H9 (cell line): Measurements from ENCODE around the gene IQSEC1. TPM values are rescaled to one million over a fixed set of nuclear protein-coding genes. Genes with fewer than 3 reads are reported as not detected.

Experiments used
- DNase-seq: peaks from one replicate; pipeline ENCODE4 v3.0.0-alpha.2; 2017
- H2AFZ ChIP-seq: one replicate; pipeline ENCODE4 v1.6.1; 2013; ENCODE audit warnings: mild to moderate bottlenecking, low read length, control low read depth, moderate library complexity
- H2AK5ac ChIP-seq: 2 replicates; pipeline ENCODE4 v1.6.1; 2013; ENCODE audit warnings: low read length, control low read depth, mixed read lengths; ENCODE audit not compliant: insufficient read length
- H2BK120ac ChIP-seq: one replicate; pipeline ENCODE4 v1.6.1; 2013; ENCODE audit warnings: low read depth, mild to moderate bottlenecking, low read length, control low read depth, inconsistent platforms; ENCODE audit not compliant: poor library complexity, severe bottlenecking
- H2BK12ac ChIP-seq: 2 replicates; pipeline ENCODE4 v1.6.1; 2013; ENCODE audit warnings: low read length, control low read depth, mixed read lengths, low read depth; ENCODE audit not compliant: insufficient read length
- H2BK15ac ChIP-seq: 2 replicates; pipeline ENCODE4 v1.6.1; 2013; ENCODE audit warnings: low read depth, low read length, control low read depth
- H2BK20ac ChIP-seq: one replicate; pipeline ENCODE4 v1.6.1; 2013; ENCODE audit warnings: low read depth, mild to moderate bottlenecking, low read length, control low read depth, inconsistent platforms; ENCODE audit not compliant: poor library complexity, severe bottlenecking
- H2BK5ac ChIP-seq: 2 replicates; pipeline ENCODE4 v1.6.1; 2013; ENCODE audit warnings: low read length, control low read depth, mixed read lengths; ENCODE audit not compliant: insufficient read length
- H3K14ac ChIP-seq: 2 replicates; pipeline ENCODE4 v1.6.1; 2013; ENCODE audit warnings: low read length, control low read depth; ENCODE audit not compliant: insufficient read depth
- H3K18ac ChIP-seq: 2 replicates; pipeline ENCODE4 v1.6.1; 2013; ENCODE audit warnings: low read depth, mild to moderate bottlenecking, mixed read lengths, low read length, control low read depth; ENCODE audit not compliant: insufficient read length
- H3K23ac ChIP-seq: 2 replicates; pipeline ENCODE4 v1.6.1; 2013; ENCODE audit warnings: low read length, control low read depth, mixed read lengths, low read depth; ENCODE audit not compliant: insufficient read length
- H3K23me2 ChIP-seq: 2 replicates; pipeline ENCODE4 v1.6.1; 2013; ENCODE audit warnings: low read depth, mild to moderate bottlenecking, mixed read lengths, low read length, control low read depth; ENCODE audit not compliant: insufficient read length, poor library complexity, severe bottlenecking
- H3K27ac ChIP-seq: 2 replicates; pipeline ENCODE4 v1.5.1; 2013; ENCODE audit warnings: low read length, control low read depth, mixed read lengths, low read depth; ENCODE audit not compliant: insufficient read length
- H3K27me3 ChIP-seq: 2 replicates; pipeline ENCODE4 v1.6.1; 2013; ENCODE audit warnings: low read length, control low read depth, inconsistent platforms; ENCODE audit not compliant: insufficient read depth
- H3K4ac ChIP-seq: 2 replicates; pipeline ENCODE4 v1.6.1; 2013; ENCODE audit warnings: low read depth, mild to moderate bottlenecking, control low read depth, inconsistent platforms, low read length, moderate library complexity
- H3K4me1 ChIP-seq: 2 replicates; pipeline ENCODE4 v1.6.1; 2013; ENCODE audit warnings: low read length, control low read depth, inconsistent platforms; ENCODE audit not compliant: insufficient read depth
- H3K4me2 ChIP-seq: 2 replicates; pipeline ENCODE4 v1.6.1; 2013; ENCODE audit warnings: low read length, control low read depth, mixed read lengths; ENCODE audit not compliant: insufficient read length, insufficient read depth
- H3K56ac ChIP-seq: 2 replicates; pipeline ENCODE4 v1.6.1; 2013; ENCODE audit warnings: low read depth, mild to moderate bottlenecking, mixed read lengths, low read length, control low read depth; ENCODE audit not compliant: insufficient read length
- H3K79me1 ChIP-seq: 2 replicates; pipeline ENCODE4 v1.6.1; 2013; ENCODE audit warnings: low read depth, mild to moderate bottlenecking, moderate library complexity, low read length, control low read depth, inconsistent platforms; ENCODE audit not compliant: insufficient read depth, poor library complexity, severe bottlenecking
- H3K79me2 ChIP-seq: 2 replicates; pipeline ENCODE4 v1.6.1; 2013; ENCODE audit warnings: low read length, control low read depth, inconsistent platforms; ENCODE audit not compliant: insufficient read depth
- H3K9ac ChIP-seq: 2 replicates; pipeline ENCODE4 v1.6.1; 2013; ENCODE audit warnings: low read length, control low read depth, mixed read lengths; ENCODE audit not compliant: insufficient read length; ENCODE audit errors: extremely low read depth
- H3K9me3 ChIP-seq: one replicate; pipeline ENCODE4 v1.6.1; 2013; ENCODE audit warnings: low read depth, low read length, inconsistent platforms; ENCODE audit not compliant: control insufficient read depth
- H3T11ph ChIP-seq: one replicate; pipeline ENCODE4 v1.6.1; 2013; ENCODE audit warnings: mild to moderate bottlenecking, low read length, control low read depth, inconsistent platforms
- H4K20me1 ChIP-seq: one replicate; pipeline ENCODE4 v1.6.1; 2013; ENCODE audit not compliant: control insufficient read depth, insufficient read length, insufficient read depth
- H4K5ac ChIP-seq: 2 replicates; pipeline ENCODE4 v1.6.1; 2013; ENCODE audit warnings: low read depth, mild to moderate bottlenecking, mixed read lengths, low read length, control low read depth; ENCODE audit not compliant: insufficient read length
- H4K8ac ChIP-seq: replicated peaks from 2 replicates; pipeline ENCODE4 v1.6.1; 2013; ENCODE audit warnings: low read length, control low read depth, mixed read lengths, low read depth; ENCODE audit not compliant: insufficient read length
- H4K91ac ChIP-seq: 2 replicates; pipeline ENCODE4 v1.6.1; 2013; ENCODE audit warnings: low read depth, mild to moderate bottlenecking, moderate library complexity, mixed read lengths, low read length, control low read depth; ENCODE audit not compliant: insufficient read length
- H3K27ac Mint-ChIP-seq, 3 experiments: 2 replicates in 2 of 3; 3 replicates in 1 of 3; pipeline ENCODE4 v1.8.0; 2020 to 2021; ENCODE audit warnings: mixed read lengths in 3 of 3, mild to moderate bottlenecking in 1 of 3, moderate library complexity in 1 of 3
- H3K27me3 Mint-ChIP-seq: 2 replicates; pipeline ENCODE4 v1.8.0; 2021; ENCODE audit warnings: low read depth, mild to moderate bottlenecking, moderate library complexity, mixed read lengths
- H3K36me3 Mint-ChIP-seq, 3 experiments: 2 replicates in 2 of 3; 3 replicates in 1 of 3; pipeline ENCODE4 v1.8.0; 2020 to 2021; ENCODE audit warnings: low read depth in 3 of 3, mixed read lengths in 3 of 3; ENCODE audit not compliant: insufficient read depth in 1 of 3
- H3K4me1 Mint-ChIP-seq, 2 experiments: 2 replicates each; pipeline ENCODE4 v1.8.0; 2020; ENCODE audit warnings: mixed read lengths in 2 of 2
- H3K4me3 Mint-ChIP-seq, 2 experiments: 2 replicates in 1 of 2; 3 replicates in 1 of 2; pipeline ENCODE4 v1.8.0; 2020 to 2021; ENCODE audit warnings: mild to moderate bottlenecking in 2 of 2, mixed read lengths in 2 of 2, moderate library complexity in 1 of 2
- H3K9me3 Mint-ChIP-seq, 2 experiments: 2 replicates in 1 of 2; 3 replicates in 1 of 2; pipeline ENCODE4 v1.8.0; 2020; ENCODE audit warnings: mild to moderate bottlenecking in 2 of 2, mixed read lengths in 2 of 2, moderate library complexity in 1 of 2
- CTCF ChIP-seq: fragments of 200-600 bp; sonication (generic); conservative IDR thresholded peaks from 3 replicates; pipeline ENCODE4 v1.8.0; 2021; ENCODE audit warnings: antibody characterized with exemption, mild to moderate bottlenecking
- WGBS: extraction: QIAGEN DNeasy Blood & Tissue Kit; methylation state at CpG from one replicate; pipeline ENCODE4 v1.1.7; 2013; ENCODE audit warnings: missing lambda C conversion rate, low lambda C conversion rate, mixed read lengths; ENCODE audit not compliant: insufficient read length; ENCODE audit errors: extremely low coverage; 5-methylcytosine and 5-hydroxymethylcytosine counted together
- total RNA-seq: library from RNA; stranded (reverse); gene quantifications from 2 replicates; pipeline ENCODE4 v1.2.1, GENCODE V29; 2021

The IQSEC1 gene
- total RNA-seq, 1 experiment from 2014 or later = 19.1 TPM

- H2BK5ac ChIP-seq = no peak overlapping the region
- H2BK15ac ChIP-seq = no peak overlapping the region
- no peak overlapping the region for H4K91ac ChIP-seq
- no peaks in the 10 kb centered on the region for H3K79me1 ChIP-seq
- no peak overlapping the region for H3K14ac ChIP-seq
- H3K27me3 ChIP-seq = no peaks in the 10 kb centered on the region
- Mint-ChIP-seq H3K36me3 (no peaks in the 10 kb centered on the region), H3K27me3 (no peaks in the 10 kb centered on the region), H3K9me3 (no peaks in the 10 kb centered on the region), H3K4me1 (peaks cover 32 to 53% of the 10 kb centered on the region in 2 experiments), H3K4me3 (no peak overlapping the region; a peak in 1 of 5 replicates), H3K27ac (peak overlapping the region in 2 of 3 experiments; percentile 31 to 46; a peak in 1 of 7 replicates)
- H2BK12ac ChIP-seq = no peak overlapping the region
- no peaks in the 10 kb centered on the region for H3K79me2 ChIP-seq
- DNase-seq = no peak
- no peak overlapping the region for H2AFZ ChIP-seq
- no peaks in the 10 kb centered on the region for H3K9me3 ChIP-seq
- H3K9ac ChIP-seq = no peak overlapping the region
- no peak overlapping the region for H3K27ac ChIP-seq
- H4K5ac ChIP-seq = no peak overlapping the region
- H2AK5ac ChIP-seq = no peak overlapping the region
- H3K4ac ChIP-seq = no peak overlapping the region
- no peak overlapping the region for H4K8ac ChIP-seq
- H2BK120ac ChIP-seq = no peak overlapping the region
- H3K18ac ChIP-seq = no peak overlapping the region
- no CpG with 5 or more reads among the region's 4 CpGs for WGBS
- no peak overlapping the region for H3T11ph ChIP-seq
- no peaks in the 10 kb centered on the region for H4K20me1 ChIP-seq
- H3K23me2 ChIP-seq = no peaks in the 10 kb centered on the region
- no peaks in the 10 kb centered on the region for H3K4me1 ChIP-seq
- no peak for TF ChIP-seq CTCF
- no peak overlapping the region for H2BK20ac ChIP-seq
- H3K56ac ChIP-seq = no peak overlapping the region
- H3K4me2 ChIP-seq = no peak overlapping the region
- no peak overlapping the region for H3K23ac ChIP-seq
Observed at GRCh38 chr3:12978682-12979081, 94.5 kb downstream of the IQSEC1 start.
